Renal pelvis (tissue), 4 donors: ENCODE results near the gene VPS45. TPM values are rescaled to one million over a fixed set of nuclear protein-coding genes. Genes with fewer than 3 reads are reported as not detected.

Experiments
- DNase-seq: peaks from one replicate; pipeline ENCODE4 v3.0.0-alpha.2; 2013
- polyA plus RNA-seq, 3 donors: library from polyadenylated mRNA; unstranded; fragments of 120-200 nt; gene quantifications; one replicate each; pipeline ENCODE4 v1.2.1, GENCODE V29; 2013; ENCODE audit not compliant: insufficient read length in 3 of 3

The VPS45 gene
- polyA plus RNA-seq, 3 donors, result 62.5 to 77.8 (median 66.7) TPM

GRCh38 chr1:150155413-150156071, 88.0 kb downstream of the VPS45 start:
- DNase-seq, result no peak

GRCh38 chr1:150156868-150157603, 89.5 kb downstream of the VPS45 start:
- no peak for DNase-seq

DNA sequence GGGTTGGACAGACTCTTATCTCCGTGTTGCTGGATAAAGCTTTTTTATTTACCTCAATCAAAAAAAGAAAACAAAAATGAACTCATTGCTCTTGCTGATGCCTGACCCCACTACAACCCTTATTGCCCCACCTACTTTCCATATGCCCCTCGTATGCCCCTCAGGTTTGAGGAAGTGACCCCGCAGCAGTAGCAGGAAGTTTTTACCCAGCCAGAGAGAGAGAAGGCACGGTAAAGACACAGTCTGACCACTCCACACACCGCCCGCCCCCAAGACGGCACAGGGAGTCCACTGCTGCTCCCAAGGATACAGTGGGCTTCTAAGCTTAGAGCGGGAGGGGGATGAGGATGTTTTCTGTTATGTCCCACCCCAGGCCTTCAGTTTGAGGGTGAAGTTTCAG, 92.0 kb downstream of the VPS45 start:
- no peak for DNase-seq

DNA sequence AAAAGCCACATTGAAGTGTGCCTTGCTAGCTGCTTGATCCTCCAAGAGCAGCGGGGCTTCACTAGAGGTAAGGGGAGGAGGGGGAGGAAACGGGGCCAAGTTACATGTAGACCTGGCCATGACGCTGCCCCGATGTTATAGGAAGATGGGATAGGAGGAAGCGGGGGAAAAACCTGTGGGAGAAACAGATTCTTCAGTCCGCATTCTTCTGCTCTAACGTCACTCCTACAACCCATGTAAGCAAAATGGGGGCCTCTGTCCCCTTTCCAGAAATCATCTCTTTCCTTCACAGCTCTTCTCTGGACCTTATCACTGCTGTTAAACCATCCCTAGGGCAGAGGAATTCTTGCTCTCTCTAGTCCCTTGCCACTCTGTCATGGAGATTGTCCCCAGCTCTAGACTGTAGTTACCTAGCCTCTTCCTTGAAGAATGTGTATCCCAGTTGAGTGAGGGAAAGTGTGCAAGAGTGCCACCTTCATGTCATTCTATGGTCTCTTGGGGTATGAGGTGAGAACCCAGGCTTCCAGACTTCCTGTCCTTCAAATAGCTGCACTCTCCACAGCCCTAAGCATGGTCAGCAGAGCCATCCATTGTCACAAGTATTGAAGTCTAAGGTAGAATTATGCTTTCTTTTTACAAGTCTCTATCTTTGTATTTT, 93.5 kb downstream of the VPS45 start:
- DNase-seq, result no peak

GRCh38 chr1:150161747-150162581, 94.4 kb downstream of the VPS45 start:
- no peak for DNase-seq

DNA sequence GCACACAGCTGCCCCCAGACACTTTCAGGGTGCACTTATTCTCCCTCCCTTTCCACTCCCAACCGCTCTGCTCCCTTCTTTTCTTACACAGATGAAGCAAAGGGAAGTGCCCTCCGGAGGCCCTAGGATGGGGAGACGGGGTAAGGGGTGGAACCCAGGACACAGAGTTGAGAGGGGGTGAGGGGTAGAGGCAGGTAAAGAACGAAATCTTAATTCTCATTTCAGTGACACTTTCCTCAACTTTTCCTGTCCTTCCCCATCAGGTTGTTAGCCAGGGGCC, 94.9 kb downstream of the VPS45 start:
- no peak for DNase-seq

DNA sequence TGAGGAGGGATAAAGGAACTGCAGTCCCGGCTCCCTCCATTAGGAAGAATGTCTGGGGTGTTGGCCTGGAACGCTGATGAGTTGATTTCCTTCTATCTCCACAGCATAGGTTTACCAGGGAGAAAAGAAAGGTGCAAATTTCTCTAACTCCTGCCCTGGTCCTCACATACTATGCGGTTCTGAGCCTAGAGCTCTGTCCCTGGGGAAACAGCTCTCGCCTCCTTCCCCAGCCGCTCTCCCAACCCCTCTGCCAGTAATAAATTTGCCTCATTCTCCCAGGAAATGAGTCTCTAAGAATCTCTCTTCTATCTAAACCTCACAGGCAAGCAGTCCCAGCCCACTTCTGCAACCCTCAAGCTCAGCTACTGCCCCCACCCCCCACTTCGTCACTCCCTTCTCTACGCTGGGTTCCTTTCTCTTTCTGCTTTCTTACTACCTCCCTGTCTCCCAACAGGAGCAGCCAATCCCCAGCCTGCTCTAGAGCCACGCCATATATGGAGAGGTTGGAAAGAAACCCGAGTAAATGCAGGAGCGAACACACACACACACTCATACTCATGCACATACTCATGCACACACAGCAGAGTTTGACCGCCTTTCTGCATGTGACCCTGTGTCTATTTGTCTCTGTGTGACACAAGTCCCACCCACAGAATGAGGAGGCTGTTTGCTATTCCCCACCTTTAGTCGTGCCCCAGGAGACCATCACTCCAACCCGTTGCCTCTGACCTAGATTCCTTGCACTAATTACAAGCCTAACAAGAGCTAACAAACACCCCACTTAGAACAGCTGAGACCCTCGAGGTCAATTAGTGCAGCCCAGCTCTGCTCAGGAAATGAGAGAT, 95.5 kb downstream of the VPS45 start:
- DNase-seq, result peak; percentile 96

- no peak for DNase-seq
These were observed 96.6 kb downstream of the VPS45 start for GRCh38 chr1:150164224-150164623.

DNA sequence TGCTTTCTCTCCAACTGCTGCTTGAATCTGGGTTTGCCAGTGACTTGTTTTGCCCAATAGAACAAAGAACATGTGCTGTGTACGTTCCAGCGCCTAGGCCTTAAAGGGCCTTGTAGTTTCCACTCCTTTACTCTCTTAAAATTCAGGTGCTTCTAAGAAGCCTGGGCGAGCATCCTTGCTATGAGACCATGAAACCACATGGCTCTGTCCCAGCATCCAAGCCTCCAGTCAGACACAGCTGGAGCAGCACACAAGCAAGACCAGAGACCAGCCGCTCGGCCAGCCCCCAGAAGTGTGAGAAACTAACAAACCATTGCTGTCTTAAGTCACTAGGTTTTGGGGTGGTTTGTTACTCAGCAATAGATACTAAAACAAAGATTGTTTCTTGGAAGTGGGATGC, 97.2 kb downstream of the VPS45 start:
- no peak for DNase-seq

GRCh38 chr1:150165622-150166612, 98.3 kb downstream of the VPS45 start:
- no peak for DNase-seq

GRCh38 chr1:150168960-150169601, 101.5 kb downstream of the VPS45 start:
- DNase-seq, result no peak

DNA sequence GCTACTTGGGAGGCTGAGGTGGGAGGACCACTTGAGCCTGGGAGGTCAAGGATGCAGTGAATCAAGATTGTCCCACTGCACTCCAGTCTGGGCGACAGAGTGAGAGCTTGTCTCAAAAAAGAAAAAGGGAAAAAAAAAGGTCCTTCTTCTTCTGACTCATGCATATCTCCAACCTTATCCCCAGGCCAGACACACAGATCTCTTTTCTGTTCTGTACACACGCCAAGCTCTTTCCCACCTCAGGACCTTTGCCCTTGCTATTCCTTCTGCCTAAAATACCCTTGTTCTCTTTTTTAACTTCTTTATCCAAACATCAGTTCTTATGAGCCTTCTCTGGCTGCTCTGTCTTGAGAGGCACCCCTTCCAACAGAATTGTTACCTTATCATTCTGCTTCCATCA, 104.2 kb downstream of the VPS45 start:
- no peak for DNase-seq

DNA sequence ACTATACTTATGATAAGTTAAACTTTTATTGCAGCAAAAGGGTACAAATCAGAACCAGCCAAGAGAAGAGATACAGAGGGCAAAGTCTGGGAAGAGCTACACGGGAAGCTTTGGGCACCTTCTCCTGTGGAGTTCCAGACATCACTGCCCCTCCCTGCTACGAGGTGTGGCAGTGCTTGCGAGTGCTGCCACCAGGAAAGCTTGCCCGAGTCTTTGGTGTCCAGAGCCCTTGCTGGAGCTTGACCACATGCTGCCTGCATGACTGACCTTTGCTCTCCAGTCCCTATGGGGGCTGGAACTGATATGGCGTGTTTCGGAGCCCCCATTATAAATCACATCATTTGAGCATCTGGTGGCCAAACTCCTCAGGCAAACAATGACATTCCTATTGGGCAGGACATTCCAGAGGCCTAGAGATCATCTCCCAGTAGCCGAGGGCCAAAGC, 105.6 kb downstream of the VPS45 start:
- DNase-seq, result no peak

- DNase-seq, result no peak
These were observed 109.0 kb downstream of the VPS45 start for GRCh38 chr1:150176593-150176992.

- no peak for DNase-seq
These were observed 111.0 kb downstream of the VPS45 start for GRCh38 chr1:150178548-150178947.

- no peak for DNase-seq
These were observed 112.3 kb downstream of the VPS45 start for GRCh38 chr1:150179867-150180266.

- no peak for DNase-seq
These were observed 112.9 kb downstream of the VPS45 start for GRCh38 chr1:150180474-150180873.

GRCh38 chr1:150182247-150182646, 114.7 kb downstream of the VPS45 start:
- no peak for DNase-seq

DNA sequence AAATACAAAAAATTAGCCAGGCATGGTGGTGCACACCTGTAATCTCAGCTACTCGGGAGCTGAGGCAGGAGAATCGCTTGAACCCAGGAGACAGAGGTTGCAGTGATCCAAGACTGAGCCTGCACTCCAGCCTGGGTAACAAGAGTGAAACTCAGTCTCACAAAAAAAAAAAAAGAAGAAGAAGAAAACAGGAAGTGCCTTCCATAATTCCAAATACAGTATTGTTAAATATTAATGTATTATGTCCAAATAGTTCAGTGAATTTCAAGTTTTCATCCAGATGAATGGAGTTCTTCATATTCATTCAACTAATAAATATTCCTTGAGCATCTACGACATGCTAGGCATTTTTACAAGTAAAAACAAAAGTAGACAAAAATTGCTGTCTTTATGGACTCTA, 115.5 kb downstream of the VPS45 start:
- no peak for DNase-seq

DNA sequence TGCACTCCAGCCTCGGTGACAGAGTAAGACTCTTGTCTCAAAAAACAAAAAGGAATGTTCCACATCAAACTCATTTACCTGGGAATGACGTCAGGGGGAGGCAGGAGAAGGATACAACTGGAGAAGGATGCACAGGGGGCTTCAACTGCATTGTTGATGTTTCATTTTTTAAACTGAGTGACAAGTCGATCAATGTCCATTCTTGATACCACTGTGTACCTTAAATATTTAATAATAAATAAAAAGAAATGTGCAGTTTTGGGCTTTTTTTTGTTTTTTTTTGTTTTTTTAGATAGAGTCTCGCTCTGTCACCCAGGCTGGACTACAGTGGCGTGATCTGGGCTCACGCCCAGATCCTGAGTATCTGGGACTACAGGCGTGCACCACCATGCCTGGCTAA, 117.9 kb downstream of the VPS45 start:
- no peak for DNase-seq
